Activated CD4-positive, CD25-positive, alpha-beta regulatory T cell treated with anti-CD3 and anti-CD28 coated beads, Interleukin-2, amount 50 U/mL, for 24 hours (primary cell): Measurements from ENCODE around the gene UBAP2.

Source experiments
- ATAC-seq, 2 donors: fragments of 150-1000 bp; cut with Tn5 transposase; one replicate each; pipeline ENCODE4 v1.10.0; 2021; ENCODE audit warnings: mild to moderate bottlenecking in 1 of 2, moderate library complexity in 1 of 2

Gene UBAP2

DNA sequence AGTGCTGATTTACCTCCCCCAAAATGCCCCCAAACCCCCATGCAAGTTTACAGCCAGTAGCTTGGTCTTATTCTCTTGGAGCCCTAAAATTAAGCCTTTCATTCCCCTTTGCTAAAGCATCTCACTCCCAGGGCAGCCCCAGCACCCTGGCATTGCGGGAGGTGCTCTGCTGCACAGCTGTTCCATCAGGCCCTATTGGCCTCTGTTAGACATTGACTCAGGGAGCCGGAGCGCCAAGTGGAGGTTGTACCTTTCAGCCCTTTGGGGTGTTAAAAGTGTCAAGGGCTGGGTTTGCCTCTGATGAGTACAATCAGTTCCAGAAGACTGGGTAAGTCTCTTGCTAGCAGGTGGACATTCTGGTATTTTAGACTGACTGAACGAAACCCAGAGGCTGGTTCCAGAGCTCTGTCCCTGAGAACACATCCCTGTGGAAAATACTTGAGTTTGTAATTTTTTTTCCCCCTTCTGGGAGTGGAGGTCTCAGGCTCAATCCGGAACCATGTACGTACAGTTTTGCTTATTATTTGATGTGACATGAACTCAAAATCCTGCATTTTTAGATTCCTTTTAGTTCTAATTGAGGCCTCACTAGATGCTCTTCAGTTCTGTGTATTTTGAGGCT, 129.3 kb downstream of the UBAP2 start:
- no peak for ATAC-seq

GRCh38 chr9:33917036-33917435, 131.7 kb downstream of the UBAP2 start:
- no peak for ATAC-seq

DNA sequence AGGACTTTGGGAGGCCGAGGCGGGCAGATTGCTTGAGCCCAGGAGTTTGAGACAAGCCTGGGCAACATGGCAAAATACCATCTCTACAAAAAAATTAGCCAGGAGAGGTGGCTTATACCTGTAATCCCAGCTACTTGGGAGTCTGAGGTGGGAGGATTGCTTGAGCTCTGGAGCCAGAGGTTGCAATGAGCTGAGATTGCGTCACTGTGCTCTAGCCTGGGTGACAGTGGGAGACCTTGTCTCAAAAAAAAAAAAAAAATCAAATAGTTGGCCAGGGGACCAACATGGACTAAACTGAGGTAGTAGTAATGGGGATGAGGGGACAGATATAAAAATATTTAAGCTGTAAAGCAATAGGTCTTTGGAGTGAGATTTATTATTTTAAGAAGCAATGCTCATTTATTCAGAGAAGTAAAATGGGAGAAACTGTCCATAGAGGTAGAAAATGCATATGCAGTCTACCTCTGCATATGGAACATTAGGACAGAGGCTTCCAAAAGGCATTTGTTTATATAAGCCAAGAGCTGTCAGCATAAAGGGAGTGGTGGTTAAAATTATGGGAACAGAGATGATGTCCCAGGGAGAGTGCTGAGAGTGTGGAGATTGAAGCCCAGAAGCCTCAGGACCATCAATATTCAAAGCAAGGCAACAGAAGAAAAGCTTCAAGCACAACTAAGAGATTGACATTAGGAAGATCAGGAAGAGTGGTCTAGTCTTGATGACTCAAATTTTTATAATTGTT, 133.6 kb downstream of the UBAP2 start:
- no peak for ATAC-seq

DNA sequence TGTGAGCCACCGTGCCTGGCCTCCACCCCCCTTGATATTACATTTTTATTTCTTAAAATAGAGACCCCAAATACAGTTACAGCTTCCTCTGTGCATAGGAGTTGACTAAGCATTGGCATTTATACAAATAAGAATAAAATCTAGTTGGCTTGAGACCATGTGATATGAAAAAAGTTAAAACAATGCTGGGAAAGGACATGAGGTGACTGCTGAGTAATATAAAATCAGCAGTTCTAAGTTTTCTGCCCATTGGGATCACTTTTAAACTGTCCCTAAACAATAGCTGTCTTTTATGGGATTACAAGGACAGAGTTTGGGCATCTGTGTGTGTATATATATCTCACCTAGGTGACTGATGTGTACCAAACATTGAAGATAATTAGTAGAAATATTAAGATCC, 135.1 kb downstream of the UBAP2 start:
- no peak for ATAC-seq

DNA sequence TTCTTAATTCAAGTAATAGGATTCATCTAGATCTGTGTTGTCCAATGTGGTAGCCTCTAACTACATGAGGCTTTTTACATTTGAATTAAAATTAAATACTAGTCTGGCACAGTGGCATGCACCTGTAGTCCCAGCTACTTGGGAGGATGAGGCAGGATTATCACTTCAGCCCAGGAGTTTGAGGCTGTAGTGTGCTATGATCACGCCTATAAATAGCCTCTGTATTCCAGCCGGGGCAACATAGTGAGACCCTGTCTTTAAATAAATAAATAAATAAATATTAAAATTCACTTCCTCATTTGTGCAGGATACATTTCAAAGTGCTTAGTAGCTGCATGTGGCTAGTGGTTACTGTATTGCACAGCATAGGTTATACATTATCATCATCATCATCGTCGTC, 139.9 kb downstream of the UBAP2 start:
- ATAC-seq, result no peak

GRCh38 chr9:33908114-33908513, 140.6 kb downstream of the UBAP2 start:
- no peak for ATAC-seq

GRCh38 chr9:33907347-33907746, 141.3 kb downstream of the UBAP2 start:
- no peak for ATAC-seq

DNA sequence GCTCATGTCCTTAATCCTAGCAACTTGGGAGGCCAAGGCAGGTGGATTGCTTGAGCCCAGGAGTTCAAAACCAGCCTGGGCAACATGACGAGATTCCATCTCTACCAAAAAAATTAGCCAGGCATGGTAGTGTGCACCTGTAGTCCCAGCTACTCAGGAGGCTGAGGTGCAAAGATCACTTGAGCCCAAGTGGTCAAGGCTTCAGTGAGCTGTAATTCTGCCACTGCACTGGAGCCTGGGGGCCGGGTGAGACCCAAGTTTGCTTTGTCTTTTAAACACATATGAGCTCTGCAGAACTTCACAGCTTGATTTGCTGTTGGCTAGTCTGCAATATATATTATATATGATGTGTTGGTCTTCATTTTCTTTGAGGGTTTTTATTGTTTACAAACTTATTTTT, 141.9 kb downstream of the UBAP2 start:
- no peak for ATAC-seq

GRCh38 chr9:33905137-33905536, 143.6 kb downstream of the UBAP2 start:
- no peak for ATAC-seq

- no peak for ATAC-seq
Observed at GRCh38 chr9:33903157-33903780, 145.4 kb downstream of the UBAP2 start.

DNA sequence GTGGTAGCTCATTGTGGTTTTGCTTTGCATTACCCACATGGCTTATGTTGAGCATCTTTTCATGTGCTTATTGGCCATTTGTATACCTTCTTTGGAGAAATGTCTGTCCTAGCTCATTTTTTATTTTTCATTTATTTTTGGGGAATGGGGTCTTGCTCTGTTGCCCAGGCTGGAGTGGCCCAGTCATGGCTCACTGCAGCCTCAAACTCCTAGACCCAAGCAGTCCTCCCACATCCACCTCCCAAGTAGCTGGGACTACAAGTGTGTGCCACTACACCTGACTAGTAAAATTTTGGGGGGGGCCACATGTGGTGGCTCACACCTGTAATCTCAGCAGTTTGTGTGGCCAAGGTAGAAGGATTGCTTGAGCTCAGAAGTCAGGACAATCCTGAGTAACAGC, 154.4 kb downstream of the UBAP2 start:
- no peak for ATAC-seq

DNA sequence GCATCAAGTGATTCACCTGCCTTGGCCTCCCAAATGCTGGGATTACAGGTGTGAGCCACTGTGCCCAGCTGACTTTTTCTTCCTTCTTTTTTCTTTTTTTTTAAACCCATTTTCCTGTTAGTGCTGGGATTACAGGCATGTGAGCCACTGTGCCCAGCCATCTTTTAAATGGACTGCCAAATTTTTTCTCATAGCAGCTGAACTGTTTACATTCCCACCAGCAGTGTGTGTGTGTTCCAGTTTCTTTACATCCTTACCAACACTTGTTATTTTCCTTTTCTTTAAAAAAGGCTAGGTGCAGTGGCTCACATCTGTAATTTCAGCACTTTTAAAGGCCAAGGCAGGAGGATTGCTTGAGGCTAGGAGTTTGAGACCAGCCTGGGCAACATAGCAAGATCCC, 154.8 kb downstream of the UBAP2 start:
- no peak for ATAC-seq

GRCh38 chr9:33885948-33886347, 162.7 kb downstream of the UBAP2 start:
- ATAC-seq, result no peak

- ATAC-seq, result no peak
Observed at GRCh38 chr9:33884856-33885701, 163.6 kb downstream of the UBAP2 start.

GRCh38 chr9:33881635-33882034, 167.1 kb downstream of the UBAP2 start:
- ATAC-seq, result peak; percentile 48 to 85

DNA sequence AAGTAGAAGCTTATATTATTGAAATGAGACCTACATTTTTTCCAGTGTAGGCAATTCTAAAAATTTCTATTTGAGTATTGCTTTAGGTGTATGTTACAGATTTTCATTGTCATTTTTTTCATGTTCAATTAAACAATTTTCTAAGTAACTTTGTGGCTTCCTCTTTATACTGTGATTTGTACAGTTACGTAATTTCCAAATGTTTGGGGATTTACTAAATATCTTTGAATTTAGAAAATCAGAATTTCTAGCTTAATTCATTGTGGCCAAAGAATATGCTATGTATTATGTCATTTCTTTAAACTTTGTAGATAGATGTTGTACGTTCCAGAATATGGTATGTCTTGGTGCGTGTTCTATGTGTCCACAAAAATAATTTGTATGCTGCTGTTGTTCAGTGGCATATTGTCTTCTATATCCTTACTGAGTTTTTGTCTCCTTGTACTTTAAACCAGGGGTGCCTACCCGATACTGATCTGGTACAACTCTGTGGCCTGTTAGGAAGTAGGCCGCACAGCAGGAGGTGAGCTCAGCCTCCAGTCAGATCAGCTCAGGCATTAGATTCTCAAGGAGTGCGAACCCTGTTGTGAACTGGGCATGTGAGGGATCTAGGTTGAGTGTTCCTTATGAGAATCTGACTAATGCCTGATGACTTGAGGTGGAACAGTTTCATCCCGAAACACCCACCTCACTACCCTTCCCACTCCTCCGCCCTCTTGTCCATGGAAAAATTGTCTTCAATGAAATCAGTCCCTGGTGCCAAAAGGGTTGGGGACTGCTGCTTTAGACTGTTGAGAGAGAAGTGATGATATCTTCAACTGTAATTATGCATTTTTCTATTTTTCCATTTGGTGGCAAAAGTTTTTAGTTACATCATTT, 168.2 kb downstream of the UBAP2 start:
- no peak for ATAC-seq

- ATAC-seq, result no peak
Observed at GRCh38 chr9:33878691-33879366, 169.9 kb downstream of the UBAP2 start.

- ATAC-seq, result no peak
Observed at GRCh38 chr9:33877727-33878489, 170.8 kb downstream of the UBAP2 start.
